Measurements from ENCODE around the gene JAKMIP1. TPM values are rescaled to one million over a fixed set of nuclear protein-coding genes. Genes with fewer than 3 reads are reported as not detected.

Gene JAKMIP1
- total RNA-seq, 4 donors from 2014 or later: 1.2 to 6.6 TPM; not detected in 2

DNA sequence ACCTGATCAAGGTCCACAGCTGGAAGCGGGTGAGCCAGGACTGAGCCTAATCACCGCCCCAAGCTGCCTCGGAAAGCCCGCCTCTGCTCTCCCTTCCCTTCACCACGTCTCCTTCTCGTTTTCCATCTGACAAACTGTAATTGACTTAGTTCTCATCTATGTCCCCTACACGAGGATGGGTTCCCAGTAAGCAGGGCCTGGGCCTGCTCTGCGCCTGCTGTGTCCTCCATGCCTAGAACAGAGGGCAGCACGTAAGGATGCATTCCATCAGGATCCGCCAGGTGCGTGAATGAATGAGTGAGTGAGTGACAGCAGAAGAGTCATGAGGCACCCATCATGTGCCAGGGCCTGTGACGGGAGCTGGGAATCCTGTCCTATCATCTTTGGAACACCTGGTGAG is 86.7 kb downstream of the JAKMIP1 start:
- no peak for TF ChIP-seq POLR2A (IDR thresholded peaks at IDR 0.05)
- TF ChIP-seq, protein P1, sequence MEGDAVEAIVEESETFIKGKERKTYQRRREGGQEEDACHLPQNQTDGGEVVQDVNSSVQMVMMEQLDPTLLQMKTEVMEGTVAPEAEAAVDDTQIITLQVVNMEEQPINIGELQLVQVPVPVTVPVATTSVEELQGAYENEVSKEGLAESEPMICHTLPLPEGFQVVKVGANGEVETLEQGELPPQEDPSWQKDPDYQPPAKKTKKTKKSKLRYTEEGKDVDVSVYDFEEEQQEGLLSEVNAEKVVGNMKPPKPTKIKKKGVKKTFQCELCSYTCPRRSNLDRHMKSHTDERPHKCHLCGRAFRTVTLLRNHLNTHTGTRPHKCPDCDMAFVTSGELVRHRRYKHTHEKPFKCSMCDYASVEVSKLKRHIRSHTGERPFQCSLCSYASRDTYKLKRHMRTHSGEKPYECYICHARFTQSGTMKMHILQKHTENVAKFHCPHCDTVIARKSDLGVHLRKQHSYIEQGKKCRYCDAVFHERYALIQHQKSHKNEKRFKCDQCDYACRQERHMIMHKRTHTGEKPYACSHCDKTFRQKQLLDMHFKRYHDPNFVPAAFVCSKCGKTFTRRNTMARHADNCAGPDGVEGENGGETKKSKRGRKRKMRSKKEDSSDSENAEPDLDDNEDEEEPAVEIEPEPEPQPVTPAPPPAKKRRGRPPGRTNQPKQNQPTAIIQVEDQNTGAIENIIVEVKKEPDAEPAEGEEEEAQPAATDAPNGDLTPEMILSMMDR (IDR thresholded peaks at IDR 0.05): no peak
- H3K4me3 ChIP-seq: no peak overlapping the region
- DNase-seq: no peak
- H3K27me3 ChIP-seq: no peaks in the 10 kb centered on the region
- no peaks in the 10 kb centered on the region for H3K9me3 ChIP-seq
- H3K36me3 ChIP-seq: no peaks in the 10 kb centered on the region
- no peak overlapping the region for H3K27ac ChIP-seq
- H3K4me1 ChIP-seq: no peaks in the 10 kb centered on the region

DNA sequence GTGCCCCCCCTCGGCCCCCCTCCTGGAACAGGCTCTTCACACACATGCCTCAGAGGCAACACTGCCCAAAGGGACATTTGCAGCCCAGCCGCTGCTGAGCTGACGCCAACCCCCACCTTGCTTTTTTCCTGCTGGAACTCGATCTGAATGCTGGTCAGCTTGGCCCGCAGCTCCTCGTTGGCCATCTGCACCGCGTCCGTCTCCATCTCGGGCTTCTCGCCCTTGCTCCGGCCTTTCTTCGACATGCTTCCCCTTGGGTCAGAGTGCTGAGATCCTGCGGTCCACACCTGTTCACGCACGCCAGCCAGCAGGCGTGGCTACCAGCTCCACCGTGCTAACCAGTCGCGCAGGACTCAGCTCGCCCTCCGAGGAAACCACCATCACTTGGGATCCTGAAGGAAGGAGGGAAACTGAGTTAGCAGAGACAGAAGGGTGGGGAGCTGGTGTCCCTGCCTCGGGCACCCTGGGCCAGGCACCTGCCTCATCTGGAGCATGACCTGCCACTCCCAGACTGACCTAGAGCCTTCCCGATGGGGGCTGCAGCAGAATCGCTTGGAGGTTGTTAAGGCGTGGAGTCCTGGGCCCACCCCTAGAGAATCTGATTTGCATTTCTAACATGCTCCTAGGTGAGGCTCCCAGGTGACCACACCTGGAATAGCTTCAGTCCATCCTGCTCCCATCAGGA is 87.6 kb downstream of the JAKMIP1 start:
- Histone ChIP-seq H3K4me1 (no peaks in the 10 kb centered on the region), H3K9me3 (no peaks in the 10 kb centered on the region), H3K36me3 (no peaks in the 10 kb centered on the region), H3K4me3 (no peak overlapping the region), H3K27ac (no peak overlapping the region), H3K27me3 (no peaks in the 10 kb centered on the region)
- TF ChIP-seq, protein P1 (IDR thresholded peaks at IDR 0.05): no peak
- TF ChIP-seq POLR2A (IDR thresholded peaks at IDR 0.05): no peak
- no peak for DNase-seq

DNA sequence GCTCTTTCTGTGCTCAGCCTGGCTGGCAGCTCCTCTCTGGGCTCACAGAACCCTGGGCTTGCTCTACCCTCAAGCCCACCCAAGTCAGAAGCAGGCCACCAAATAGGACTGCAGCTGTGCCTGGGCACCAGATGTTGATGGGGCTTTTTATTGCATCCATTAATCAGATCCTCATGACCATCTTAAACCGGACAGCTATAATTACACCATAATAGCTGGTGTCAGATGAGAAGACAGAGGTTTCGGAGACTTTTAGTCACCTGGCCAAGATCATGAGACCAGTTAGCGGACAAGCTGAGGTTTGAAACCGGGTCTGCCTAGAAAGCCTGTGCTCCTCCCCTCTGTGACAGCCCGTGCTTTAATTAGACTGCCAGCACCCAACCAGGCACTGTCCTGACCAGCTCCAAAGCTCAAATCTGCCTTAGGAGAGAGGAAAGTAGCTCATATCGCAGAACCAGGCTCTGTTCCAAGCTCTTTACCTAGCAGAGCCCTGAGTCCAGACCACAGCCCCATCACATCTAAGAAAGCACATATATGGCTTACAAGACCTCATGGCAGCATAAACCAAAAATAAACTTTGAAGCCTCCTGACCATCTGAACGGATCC is 88.9 kb downstream of the JAKMIP1 start:
- Histone ChIP-seq H3K4me1 (no peaks in the 10 kb centered on the region), H3K27ac (no peak overlapping the region), H3K27me3 (no peaks in the 10 kb centered on the region), H3K4me3 (no peak overlapping the region), H3K36me3 (no peaks in the 10 kb centered on the region), H3K9me3 (no peaks in the 10 kb centered on the region)
- DNase-seq: no peak
- TF ChIP-seq, protein P1 (IDR thresholded peaks at IDR 0.05): no peak
- TF ChIP-seq POLR2A (IDR thresholded peaks at IDR 0.05): no peak

DNA sequence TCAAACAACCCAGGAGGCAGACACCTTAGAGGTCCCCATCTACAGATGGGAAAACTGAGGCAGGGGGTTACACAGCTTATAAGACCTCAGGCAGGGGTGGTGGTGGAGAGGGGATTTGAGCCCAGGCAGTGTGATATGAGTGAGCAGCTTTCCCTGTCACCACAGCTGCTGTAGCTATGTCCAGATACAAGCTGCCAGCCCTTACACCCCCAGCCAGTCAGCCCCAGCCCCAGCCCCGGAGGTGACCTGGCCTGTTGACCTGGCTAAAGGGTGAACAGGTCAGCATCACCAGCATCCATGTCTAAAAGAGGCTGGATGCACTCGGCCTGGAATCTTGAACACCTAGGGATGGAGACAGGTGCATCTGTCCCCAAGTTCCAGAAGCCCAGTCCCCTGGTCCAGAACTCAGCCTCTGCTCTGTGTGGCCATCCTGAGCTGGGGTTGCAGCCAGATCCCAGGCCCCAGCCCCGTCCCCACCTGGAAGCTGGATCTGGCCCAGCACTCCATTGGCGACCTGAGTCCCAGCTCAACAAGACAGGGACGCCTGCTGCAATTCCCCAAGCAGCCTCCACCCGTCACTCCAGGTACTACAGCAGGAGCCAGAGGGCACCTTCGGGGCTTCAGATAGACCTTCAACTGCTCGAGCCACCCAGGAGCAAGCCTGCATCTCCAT is 89.5 kb downstream of the JAKMIP1 start:
- no peaks in the 10 kb centered on the region for H3K36me3 ChIP-seq
- no peaks in the 10 kb centered on the region for H3K4me1 ChIP-seq
- H3K9me3 ChIP-seq: no peaks in the 10 kb centered on the region
- no peak overlapping the region for H3K4me3 ChIP-seq
- H3K27me3 ChIP-seq: no peaks in the 10 kb centered on the region
- TF ChIP-seq, protein P1 (IDR thresholded peaks at IDR 0.05): no peak
- TF ChIP-seq POLR2A (IDR thresholded peaks at IDR 0.05): no peak
- no peak for DNase-seq
- no peak overlapping the region for H3K27ac ChIP-seq

DNA sequence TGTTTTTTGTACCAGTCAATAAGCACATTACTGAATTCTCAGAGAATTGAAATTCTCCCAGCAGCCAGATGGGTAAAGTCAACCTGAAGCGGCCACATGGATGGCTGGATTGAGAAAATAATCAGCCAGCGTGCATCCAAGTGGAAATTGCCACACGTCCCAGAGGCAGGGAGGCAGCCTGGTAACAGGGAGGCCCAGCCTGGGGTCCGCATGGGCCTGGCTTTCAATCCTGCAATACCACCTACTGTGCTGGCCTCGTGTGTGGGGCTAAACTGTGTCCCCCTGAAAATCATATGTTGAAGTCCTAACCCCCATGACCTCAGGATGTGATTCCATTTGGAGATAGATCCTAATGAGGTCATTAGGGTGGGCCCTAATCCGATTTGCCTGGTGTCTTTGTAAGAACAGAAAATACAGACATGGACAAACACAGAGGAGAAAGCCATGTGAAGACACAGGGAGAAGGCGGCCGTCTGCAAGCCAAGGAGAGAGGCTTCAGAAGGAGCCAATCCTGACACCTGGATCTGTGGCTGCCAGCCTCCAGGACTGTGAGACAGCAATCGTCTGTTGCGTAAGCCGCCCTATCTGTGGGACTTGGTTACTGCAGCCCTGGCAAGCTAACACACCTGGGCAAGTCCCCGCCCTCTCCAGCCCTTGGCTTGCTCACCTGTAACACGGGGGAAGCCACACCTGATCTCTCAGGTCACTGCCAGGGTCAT is 90.3 kb downstream of the JAKMIP1 start:
- no peak overlapping the region for H3K4me3 ChIP-seq
- no peak for DNase-seq
- no peaks in the 10 kb centered on the region for H3K4me1 ChIP-seq
- no peak overlapping the region for H3K27ac ChIP-seq
- no peaks in the 10 kb centered on the region for H3K9me3 ChIP-seq
- no peaks in the 10 kb centered on the region for H3K36me3 ChIP-seq
- TF ChIP-seq POLR2A (IDR thresholded peaks at IDR 0.05): no peak
- TF ChIP-seq, protein P1 (IDR thresholded peaks at IDR 0.05): peak in 4 of 6 experiments; percentile 12 to 39 (median 31)
- H3K27me3 ChIP-seq: no peaks in the 10 kb centered on the region
